Activated CD4-positive, alpha-beta T cell treated with anti-CD3 and anti-CD28 coated beads for 1 hour (primary cell): ENCODE results near the gene CCR7.

Experiments
- DNase-seq: peaks from one replicate; pipeline ENCODE4 v3.0.0-alpha.2; 2020

Gene CCR7

DNA sequence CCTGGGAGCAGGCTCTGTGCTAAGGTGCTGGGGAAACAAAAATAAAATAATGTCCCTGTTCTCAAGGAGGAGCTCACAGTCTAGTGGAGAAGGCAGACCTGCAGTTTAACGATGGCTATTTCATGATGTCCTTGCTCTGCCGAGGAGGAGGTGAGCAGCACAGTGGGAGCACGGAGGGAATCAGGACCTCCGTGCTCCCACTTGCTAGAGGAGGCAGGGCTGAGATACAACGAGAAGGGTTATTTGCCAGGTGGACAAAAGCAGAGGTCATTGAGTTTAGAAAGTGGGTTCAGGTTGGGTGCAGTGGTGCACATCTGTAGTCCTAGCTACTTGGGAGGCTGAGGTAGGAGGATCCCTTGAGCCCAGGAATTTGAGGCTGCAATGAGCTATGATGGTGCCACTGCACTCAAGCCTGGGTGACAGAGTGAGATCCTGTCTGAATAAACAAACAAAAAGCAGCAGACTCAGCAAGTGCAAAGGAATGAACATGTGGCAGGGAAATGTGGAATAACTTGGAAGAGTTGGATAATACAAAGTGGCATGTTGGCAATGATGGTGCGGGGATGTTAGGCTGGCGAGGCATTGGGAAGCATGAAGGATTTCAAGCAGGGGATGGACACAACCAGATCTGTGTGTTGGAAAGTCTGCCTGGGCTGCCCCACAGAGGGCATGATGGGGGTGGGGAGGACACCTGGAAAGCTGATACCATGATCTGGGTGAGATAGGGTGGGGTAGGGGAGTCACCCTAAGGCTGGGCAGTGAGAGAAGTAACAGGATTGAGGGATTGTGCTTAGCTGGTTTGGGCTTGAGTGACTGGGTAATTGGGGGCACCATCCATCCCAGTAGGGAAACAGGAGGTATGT, 51.0 kb downstream of the CCR7 start:
- no peak for DNase-seq

DNA sequence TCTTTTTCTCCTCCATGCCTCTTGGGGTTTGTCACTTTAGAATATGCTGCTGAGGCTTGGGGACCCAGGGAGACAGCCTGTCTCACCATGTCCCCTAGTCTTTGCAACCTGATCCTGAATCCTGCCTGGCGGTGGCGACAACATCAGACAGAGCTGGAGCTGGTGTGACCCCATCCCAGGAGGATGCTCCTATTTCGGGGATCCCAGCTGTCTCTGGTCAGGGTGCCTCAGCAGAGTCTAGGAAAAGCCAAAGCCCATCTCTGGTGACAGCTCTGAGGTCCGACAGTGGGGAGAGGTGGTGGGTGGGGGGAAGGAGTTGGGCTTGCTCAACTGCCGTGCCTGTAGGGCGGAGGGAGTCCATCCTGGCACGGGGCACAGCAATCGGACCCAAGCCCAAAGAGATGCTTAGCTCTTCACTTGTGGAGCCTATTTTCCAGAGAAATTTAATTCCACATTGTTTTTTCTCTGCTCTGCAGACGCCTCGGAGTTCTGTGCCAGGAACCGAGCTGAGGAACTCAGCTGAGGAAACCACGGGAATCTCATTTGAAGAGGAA, 53.5 kb downstream of the CCR7 start:
- no peak for DNase-seq

DNA sequence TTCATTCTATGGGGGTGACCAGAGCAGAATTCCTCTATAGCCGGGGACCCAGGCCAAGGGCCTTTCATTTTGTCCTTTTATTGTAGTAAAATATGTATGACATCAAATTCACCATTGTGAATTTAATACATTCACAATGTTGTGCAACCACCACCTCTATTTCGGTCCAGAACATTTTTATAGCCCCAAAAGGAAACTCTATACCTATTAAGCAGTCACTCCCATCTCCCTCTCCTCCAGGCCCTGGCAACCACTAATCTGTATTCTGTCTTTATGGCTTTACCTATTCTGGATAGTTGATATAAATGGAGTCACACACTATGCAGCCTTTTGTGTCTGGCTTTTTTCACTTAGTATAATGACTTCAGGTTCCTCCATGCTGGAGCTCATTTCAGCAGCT, 54.1 kb downstream of the CCR7 start:
- no peak for DNase-seq

DNA sequence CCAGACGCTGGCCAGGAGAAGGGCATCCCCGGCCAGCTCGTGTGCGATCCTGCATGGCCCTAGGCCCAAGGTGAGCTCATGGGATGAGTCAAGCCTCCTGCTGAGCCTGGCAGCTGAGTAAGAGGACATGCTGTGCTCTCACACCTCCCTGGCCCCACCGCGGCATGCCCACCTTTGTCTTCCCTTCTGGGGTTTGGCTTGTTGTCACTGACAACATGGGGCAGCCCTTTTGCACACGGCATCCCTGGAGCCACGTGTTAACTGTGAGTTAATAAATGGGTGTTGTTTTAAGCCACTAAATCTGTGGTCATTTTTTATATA, 55.0 kb downstream of the CCR7 start:
- no peak for DNase-seq

DNA sequence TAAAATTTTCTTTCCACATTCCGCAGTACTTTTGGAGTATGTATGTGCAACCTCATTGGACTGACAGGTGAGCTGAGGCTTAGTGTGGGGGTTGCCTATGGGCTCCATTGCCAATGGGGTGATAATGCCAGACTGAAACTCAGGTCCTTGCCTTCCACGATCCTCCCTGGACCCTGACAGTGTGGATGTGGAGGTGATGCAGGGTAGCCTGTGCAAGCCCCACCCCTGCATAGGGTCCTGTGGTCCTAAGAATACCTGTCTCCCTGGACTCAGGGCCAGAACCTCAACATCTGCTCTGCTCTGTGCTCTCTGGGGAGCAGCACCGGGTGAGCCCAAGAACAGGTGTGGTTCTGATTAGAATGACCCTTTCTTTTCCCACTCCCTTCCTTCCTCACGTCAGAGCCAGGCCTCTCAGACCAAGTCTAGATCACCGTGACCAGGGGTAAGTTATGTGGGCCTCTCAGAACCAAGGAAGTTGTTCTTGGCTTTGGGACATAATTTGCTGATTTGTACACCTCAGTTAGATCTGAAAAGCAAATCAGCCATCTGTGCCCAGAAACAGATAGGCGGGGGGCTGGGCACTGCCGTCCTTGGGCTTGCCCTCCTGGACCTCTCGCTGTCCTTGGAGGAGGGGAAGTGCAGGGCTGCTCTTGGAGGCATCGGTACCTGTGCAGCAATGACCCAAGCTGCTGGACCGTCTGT, 55.5 kb downstream of the CCR7 start:
- no peak for DNase-seq

DNA sequence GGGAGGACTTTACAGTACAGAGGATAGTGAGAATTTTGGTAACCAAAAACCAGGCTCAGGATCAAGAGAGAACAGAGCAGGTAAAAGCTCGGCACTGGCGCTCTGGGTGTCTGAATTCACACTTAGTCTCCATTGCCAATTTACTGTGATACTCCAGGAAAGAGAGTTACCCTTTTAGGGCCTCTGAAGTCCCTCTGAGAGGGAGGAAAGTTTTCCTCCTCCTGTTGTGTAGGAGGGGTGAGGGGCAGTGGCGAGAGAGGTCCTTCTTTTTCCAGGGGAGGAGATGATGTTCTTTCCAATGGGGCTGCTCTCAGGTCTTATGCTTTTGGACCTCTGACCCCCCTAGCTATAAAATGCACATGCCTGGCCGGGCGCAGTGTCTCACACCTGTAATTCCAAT, 58.5 kb downstream of the CCR7 start:
- no peak for DNase-seq
